ENCODE results near the gene NTMT1.

DNA sequence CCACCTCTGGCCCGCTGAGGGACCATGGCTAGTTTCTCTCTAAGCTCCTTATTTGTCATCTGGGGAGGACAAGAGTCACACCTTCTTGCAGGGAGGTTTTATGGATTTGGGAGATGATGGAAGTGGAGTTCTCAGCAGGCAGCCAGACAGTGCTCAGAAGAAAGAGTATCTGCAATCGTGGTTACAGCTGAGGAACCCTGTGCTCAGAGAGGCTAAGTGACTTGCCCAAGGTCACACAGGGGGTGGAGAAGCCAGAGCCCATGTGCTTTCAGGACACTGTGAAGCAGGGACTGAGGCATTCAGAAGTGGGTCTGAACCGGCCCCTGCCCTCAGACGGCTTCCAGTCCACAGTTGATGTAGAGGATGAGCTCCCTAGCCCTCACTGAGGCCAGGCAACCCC is 50.3 kb downstream of the NTMT1 start:
- TF ChIP-seq, protein P1, sequence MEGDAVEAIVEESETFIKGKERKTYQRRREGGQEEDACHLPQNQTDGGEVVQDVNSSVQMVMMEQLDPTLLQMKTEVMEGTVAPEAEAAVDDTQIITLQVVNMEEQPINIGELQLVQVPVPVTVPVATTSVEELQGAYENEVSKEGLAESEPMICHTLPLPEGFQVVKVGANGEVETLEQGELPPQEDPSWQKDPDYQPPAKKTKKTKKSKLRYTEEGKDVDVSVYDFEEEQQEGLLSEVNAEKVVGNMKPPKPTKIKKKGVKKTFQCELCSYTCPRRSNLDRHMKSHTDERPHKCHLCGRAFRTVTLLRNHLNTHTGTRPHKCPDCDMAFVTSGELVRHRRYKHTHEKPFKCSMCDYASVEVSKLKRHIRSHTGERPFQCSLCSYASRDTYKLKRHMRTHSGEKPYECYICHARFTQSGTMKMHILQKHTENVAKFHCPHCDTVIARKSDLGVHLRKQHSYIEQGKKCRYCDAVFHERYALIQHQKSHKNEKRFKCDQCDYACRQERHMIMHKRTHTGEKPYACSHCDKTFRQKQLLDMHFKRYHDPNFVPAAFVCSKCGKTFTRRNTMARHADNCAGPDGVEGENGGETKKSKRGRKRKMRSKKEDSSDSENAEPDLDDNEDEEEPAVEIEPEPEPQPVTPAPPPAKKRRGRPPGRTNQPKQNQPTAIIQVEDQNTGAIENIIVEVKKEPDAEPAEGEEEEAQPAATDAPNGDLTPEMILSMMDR (IDR thresholded peaks at IDR 0.05): no peak
- no peak for TF ChIP-seq HEYL (CRISPR knock-in tag; IDR thresholded peaks at IDR 0.05)

Measured in A549 (cell line).